Measurements from ENCODE around the gene CARS2.

The CARS2 gene

GRCh38 chr13:110652231-110652730, 53.6 kb downstream of the CARS2 start:
- no peak for DNase-seq (ENCODE audit: low read depth)

- no peak for DNase-seq (ENCODE audit: low read depth)
Measured at GRCh38 chr13:110651726-110652230, 54.1 kb downstream of the CARS2 start.

- DNase-seq (ENCODE audit: low read depth) = no peak
Measured at GRCh38 chr13:110651271-110651670, 54.6 kb downstream of the CARS2 start.

GRCh38 chr13:110650436-110650835, 55.5 kb downstream of the CARS2 start:
- no peak for DNase-seq (ENCODE audit: low read depth)

- no peak for DNase-seq (ENCODE audit: low read depth)
Measured at GRCh38 chr13:110649551-110649950, 56.4 kb downstream of the CARS2 start.

- no peak for DNase-seq (ENCODE audit: low read depth)
Measured at GRCh38 chr13:110648848-110649421, 57.0 kb downstream of the CARS2 start.

- DNase-seq (ENCODE audit: low read depth) = no peak
Measured at GRCh38 chr13:110648146-110648819, 57.6 kb downstream of the CARS2 start.

- DNase-seq (ENCODE audit: low read depth) = no peak
Measured at GRCh38 chr13:110647365-110647737, 58.6 kb downstream of the CARS2 start.

GRCh38 chr13:110646442-110647364, 59.2 kb downstream of the CARS2 start:
- DNase-seq (ENCODE audit: low read depth) = no peak

GRCh38 chr13:110645750-110646149, 60.2 kb downstream of the CARS2 start:
- no peak for DNase-seq (ENCODE audit: low read depth)

GRCh38 chr13:110644892-110645521, 60.9 kb downstream of the CARS2 start:
- DNase-seq (ENCODE audit: low read depth) = peak; percentile 36

GRCh38 chr13:110643768-110644421, 62.0 kb downstream of the CARS2 start:
- no peak for DNase-seq (ENCODE audit: low read depth)

- no peak for DNase-seq (ENCODE audit: low read depth)
Measured at GRCh38 chr13:110643324-110643723, 62.6 kb downstream of the CARS2 start.

GRCh38 chr13:110642291-110642981, 63.5 kb downstream of the CARS2 start:
- no peak for DNase-seq (ENCODE audit: low read depth)

- no peak for DNase-seq (ENCODE audit: low read depth)
Measured at GRCh38 chr13:110641055-110642015, 64.6 kb downstream of the CARS2 start.

GRCh38 chr13:110640591-110641029, 65.3 kb downstream of the CARS2 start:
- DNase-seq (ENCODE audit: low read depth) = no peak

GRCh38 chr13:110639935-110640334, 66.0 kb downstream of the CARS2 start:
- DNase-seq (ENCODE audit: low read depth) = no peak

GRCh38 chr13:110638814-110639806, 66.8 kb downstream of the CARS2 start:
- DNase-seq (ENCODE audit: low read depth) = no peak

Data from activated T-cell treated with anti-CD3 and anti-CD28 coated beads for 48 hours (primary cell).